NCI-H2171 (cell line): ENCODE results near the gene PCSK5.
"Not testable (repeated sequence)": the region's sequence is repeated elsewhere in the genome, so short reads cannot be mapped to it uniquely, and the experiment has no call there.

Source experiments
- DNase-seq: peaks from one replicate; lab custom pipeline; 2025; lab: John Stamatoyannopoulos, UW

The PCSK5 gene

DNA sequence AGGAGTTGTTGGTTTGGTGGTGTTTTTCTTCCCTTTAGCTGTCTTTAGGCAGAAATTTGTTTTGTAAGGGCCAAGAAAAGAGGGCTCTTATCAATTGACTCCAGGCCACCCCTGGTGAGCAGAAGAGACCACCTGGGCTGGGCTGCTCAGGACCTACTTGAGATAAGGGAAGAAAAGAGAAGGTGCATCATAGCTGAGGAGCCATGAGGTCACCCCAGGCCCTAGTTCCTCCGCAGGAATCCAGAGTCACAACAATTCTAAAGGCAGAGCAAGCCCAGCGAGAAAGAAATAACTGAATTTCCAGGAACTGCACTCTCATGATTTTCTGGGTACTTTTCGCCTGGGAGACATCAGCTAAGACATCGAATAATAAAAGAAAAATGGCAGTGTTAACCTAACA, 468.9 kb downstream of the PCSK5 start:
- DNase-seq, result no peak

DNA sequence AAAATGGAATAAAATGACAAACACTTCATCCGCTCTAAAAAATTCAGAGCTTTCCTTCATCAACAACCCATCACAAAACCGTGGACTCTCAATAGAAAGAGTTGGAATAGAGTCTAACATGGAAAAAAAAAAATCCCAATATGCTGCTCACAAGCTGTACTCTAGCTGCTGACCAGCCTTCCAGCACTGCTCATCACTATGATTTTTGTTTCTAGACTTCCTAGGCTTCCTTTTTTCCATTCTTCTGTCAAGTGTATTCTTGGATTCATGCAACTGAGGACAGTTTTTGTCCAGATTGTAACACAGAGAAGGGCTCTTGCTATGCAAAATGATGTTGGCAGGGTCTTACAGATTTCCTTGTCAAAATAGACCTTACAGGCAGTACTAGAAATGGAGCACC, 469.3 kb downstream of the PCSK5 start:
- DNase-seq, result no peak

DNA sequence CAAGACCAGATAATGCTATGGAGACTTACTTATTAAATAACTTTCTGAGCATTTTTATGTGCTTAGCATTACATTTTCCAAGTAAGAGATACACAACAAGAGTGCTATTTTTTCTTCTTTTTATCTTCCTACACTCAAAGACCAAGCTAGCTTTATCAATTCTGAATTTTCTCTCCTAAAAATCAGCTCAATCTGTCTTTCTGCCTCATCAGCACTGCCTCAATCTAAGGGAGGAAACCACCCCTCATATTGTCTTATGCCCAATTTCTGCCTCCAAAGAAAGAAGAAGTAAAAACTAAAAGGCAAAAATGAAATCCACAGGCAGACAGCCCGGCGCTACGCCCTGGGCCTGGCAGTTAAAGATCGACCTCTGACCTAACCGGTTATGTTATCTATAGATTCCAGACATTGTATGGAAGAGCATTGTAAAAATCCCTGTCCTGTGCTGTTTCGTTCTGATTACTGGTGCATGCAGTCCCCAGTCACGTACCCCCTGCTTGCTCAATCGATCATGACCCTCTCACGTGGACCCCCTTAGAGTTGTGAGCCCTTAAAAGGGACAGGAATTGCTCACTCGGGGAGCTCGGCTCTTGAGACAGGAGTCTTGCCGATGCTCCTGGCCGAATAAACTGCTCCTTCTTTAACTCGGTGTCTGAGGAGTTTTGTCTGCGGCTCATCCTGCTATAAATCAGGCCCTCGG, 472.0 kb downstream of the PCSK5 start:
- not testable (repeated sequence) for DNase-seq

GRCh38 chr9:76363032-76363395, 472.5 kb downstream of the PCSK5 start:
- DNase-seq, result no peak

GRCh38 chr9:76365028-76365427, 474.6 kb downstream of the PCSK5 start:
- no peak for DNase-seq

DNA sequence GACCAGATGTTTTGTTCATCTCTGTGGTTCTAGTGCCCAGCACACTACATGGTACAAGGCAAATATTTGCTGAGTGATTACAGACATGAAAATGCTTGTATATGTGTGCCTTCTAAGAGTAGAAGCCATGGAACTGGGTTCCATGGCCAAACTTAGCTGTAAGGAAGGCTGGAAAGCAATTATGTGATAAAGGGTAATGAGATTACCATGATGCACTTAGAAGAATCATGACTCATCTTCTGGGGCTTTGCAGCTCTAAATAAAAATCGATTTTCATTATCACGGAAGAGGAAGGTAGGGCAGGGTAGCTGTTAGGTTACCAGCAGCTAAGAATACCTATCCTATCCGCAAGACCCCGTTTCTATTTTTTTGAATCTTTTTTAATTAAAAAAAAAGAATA, 475.8 kb downstream of the PCSK5 start:
- DNase-seq, result no peak

- peak; percentile 74 for DNase-seq
Observed at GRCh38 chr9:76369583-76369982, 479.1 kb downstream of the PCSK5 start.

DNA sequence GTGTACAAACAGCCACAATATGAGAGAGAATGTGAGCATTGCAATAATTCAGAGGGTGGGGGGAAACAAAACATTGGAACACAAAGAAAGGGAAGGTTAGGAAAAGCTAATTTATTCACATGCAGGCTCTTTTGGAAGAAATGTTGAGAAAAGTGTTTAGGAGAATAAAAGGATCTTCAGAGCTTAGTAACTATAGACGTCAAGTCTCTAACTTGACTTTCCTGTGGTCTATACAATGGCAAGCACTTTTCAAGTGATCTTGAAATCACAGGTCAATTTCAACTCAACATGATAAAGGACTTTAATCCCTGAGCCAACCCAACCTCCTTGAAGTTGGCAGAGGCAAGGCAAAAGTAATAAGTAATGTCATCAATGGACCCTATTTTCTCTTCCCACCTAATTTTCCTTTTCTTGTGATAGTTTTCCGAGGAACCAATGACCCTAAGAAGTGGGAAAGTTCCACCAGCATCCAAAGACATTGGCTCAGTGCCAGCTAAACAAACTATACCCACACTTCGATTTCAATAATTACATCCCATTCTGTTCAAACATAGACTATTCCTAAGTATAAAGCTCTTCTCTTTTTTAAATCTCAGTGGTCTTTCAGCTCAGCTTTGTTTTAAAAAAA, 480.0 kb downstream of the PCSK5 start:
- no peak for DNase-seq

- DNase-seq, result no peak
Observed at GRCh38 chr9:76371901-76372300, 481.4 kb downstream of the PCSK5 start.

DNA sequence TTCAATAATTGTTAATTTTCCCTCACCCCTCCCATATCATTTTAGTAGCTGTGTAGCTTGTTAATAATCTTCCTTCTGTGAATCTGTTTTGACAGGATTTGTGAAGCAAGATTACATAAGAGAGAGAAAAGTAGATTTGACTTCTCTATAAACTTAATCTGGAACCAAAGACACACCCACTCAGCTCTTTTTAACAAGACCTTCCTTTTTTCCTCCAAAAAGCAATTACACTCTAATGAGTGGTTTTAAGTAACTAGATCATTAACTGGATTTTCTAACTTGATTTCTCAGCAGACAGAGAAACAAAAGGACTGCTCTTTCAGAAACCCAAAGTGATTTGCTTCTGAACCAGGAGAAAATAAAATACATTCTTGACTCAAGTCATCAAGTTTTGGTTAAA, 481.9 kb downstream of the PCSK5 start:
- DNase-seq, result no peak

DNA sequence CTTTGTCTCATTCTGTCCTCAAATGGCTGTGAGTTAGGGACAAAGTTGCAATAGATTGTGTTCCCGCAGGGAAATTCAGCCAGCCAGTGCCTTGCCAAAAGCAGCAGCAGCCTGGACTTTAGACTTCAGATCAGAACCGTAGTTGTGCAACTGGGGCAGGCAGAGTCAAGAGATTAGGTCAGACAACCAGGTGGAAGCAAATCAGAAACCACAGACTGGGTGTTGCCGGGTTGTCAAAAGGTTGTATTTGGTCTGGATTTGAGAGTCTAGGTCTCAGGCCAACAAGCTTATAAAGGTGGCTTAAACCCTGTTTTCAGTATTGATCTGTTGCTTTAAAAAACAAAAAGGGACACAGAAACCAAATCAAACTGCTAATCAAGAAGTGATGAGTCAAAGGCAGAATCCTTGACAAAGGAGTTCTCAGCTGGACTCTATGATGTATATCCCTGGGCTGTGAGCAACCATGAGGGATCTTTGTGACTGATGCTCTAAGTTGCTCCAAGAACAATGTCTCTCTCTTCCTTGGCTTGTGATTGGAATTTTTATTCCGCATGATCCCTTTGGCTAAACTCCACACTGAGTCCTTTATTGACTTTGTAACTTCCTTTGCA, 482.8 kb downstream of the PCSK5 start:
- DNase-seq, result no peak

DNA sequence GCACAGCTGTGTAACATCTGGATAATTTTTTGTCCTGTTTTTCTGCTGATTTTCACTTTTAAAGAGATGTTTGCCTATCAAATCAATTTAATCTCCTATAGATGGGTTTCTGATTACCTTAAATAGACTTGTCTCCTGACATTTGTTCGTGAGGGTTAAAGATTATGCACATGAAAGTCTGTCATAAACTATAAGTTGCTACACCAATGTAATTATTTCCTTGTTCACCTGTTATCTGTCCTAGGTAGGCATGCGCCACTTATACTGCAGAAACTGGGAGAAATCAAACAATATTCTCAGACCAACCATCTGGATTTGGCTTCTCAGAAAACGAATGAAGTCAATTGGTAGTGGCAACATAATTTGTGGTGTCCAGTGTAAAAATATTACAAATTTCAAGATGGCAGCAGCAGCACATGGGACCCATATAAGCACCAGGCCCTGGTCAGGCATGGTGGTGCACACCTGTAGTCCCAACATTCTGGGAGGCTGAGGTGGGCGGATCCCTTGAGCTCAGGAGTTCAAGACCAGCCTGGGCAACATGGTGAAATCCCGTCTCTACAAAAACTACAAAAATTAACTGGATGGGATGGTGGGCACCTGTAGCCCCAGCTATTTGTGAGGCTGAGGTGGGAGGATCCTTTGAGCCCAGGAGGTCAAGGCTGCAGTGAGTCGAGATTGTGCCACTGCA, 483.5 kb downstream of the PCSK5 start:
- no peak for DNase-seq

DNA sequence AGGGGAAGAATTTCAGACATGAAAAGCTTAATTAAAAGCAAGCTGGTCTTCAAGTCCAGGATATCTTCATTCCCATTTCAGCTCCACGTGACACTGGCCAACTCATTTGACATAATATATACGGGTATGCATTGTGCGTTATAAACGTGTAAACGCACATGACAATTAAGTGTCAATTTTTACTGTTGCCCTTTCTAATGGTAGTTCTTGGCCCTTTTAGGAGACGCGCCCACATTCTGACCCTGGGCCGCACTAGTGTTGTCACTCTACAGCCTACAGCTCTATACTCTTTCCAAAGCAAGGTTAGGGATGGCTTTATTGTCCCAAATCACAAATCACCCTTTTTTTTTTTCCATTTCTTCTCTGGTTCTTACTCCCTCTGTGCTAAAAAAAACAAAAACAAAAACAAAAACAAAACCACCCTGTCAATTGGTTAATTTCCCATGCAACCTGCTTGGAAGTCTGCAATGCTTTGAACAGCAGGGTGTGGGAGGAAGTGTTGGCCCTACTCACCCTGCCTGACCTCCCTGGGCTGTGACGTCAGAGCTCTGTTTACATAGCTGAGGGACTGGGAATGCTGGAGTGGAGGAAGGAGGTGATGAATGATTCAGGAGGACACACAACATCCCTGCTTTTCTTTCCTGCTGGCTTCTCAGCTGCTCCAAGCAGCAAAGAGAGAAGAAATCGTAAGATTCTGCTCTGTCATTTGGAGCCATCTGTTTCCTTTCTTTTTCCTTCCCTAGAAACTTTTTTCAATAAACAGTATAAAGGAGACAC, 484.5 kb downstream of the PCSK5 start:
- DNase-seq, result no peak

GRCh38 chr9:76377791-76378190, 487.3 kb downstream of the PCSK5 start:
- no peak for DNase-seq

DNA sequence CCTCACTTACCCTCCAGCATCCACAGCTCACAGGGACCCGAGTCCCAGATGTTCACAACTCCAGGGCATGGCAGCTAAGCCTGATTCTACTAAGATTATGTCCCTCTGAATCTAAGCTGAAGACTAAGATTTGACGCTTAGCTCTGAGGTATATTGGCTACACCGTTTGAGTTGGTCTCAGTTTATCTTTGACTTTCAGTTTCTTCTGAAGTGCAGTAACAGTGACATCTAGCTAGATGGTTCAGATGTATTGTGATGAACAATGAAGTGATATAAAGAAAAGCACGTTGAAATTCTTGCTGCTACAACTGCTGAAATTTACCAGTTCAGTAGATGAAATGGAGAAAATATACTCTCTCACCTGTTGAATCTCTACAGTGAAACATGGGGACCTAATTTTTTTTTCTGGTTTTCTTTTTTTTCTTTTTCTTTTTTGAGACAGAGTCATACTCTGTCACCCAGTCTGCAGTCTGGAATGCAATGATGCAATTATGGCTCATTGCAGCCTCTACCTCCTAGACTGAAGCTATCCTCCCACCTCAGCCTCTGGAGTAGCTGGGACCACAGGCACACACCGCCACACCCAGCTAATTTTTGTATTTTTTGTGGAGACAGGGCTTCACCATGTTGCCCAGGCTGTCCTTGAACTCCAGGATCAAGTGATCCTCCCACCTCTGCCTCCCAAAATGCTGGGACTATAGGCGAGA, 488.0 kb downstream of the PCSK5 start:
- no peak for DNase-seq

GRCh38 chr9:76379494-76379893, 489.0 kb downstream of the PCSK5 start:
- peak; percentile 67 for DNase-seq

- DNase-seq, result no peak
Observed at GRCh38 chr9:76390656-76391055, 500.2 kb downstream of the PCSK5 start.

DNA sequence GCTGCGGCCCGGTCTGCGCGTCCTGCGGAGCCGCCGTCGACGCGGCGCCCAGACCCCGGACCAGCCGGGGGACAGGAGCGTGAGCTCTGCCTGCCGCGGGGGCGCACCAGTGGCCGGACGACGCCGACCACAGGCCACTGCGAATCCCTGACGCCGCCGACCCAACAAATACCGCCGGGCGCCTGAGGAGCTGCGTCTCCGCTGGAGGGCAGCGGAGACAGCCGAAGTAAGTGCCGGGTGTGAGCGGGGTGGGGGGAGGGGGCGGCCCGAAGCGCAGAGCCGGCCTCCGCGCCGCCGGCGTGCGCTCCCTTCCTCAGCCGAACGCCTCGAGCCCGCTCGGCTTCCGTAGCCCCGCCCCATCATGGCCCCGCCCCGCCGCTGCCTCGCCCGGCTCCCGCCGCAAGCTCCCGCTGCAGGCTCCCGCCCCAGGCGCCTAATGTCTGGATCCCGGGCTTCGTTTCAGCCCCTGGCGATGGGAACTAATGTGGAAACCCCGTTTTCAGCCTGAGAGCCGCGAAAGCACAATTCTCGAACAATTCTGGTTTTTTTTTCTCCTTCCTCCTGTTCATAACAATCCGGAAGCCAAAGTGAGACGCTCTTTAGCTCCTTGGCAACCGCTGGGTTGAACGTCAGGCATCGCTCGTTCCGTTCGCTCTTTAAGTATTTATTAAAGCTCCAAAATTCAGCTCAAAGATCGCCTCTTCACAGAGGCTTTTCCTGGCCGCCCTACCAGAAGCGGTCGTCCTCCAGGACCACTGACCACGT, 503.9 kb downstream of the PCSK5 start, which contains the start of gene RFK:
Gene RFK (minus strand): TSS at position 232 of the 765 bp plus-strand sequence. CDS start 255 bp downstream, outside the sequence.
- peak; percentile 87 for DNase-seq

DNA sequence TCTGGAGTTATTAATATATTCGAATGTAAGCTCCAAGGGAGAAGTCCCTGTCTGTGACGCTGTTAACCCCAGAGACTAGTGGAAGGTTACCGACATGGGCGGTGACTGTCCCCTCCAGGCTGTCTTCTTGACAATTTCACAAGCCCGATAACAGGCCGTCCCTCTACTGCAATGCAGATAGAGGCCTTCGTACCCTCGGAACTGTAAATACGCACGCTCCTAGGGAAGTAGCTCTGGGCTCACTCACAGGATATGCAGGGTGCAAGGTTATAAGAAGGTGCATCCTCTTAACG, 504.4 kb downstream of the PCSK5 start:
- peak; percentile 31 for DNase-seq

DNA sequence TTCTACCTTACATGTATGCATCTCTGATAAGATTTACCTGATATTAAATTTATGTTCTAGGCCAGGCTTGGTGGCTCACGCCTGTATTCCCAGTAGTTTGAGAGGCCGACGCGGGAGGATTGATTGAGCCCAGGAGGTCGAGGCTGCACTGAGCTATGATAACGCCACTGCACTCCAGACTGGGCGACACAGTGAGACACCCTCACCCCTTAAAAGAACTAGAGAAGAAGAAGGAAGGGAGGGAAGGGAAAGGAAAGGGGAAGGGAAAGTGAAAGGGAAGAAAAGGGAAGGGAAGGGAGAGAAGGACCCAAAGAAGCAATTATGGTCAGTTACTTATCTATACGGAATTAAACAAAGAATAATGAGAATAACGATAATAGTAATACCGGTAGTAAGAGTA, 504.9 kb downstream of the PCSK5 start:
- no peak for DNase-seq

DNA sequence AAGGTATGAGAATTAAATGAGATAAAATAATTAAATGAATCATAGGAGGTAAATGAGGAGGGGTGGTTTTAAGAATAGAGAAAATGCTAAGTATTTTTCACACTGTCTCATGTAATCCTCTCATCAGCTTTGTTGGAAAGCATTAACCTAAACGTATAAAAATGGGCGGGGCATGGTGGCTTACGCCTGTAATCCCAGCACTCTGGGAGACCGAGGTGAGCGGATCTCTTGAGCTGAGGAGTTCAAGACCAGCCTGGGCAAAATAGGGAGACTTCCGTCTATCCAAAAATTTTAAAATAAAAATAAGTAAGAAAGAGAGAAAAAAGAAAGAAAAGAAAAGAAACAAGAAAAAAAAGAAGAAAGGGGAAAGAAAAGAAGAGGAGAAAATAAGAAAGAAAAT, 505.7 kb downstream of the PCSK5 start:
- no peak for DNase-seq
